Liver (tissue), 3 donors: Measurements from ENCODE around the gene ABCC2.

Experiments
- ATF3 ChIP-seq: IDR thresholded peaks from 2 replicates; pipeline ENCODE4 v1.6.1; 2016; ENCODE audit warnings: antibody characterized with exemption
- CTCF ChIP-seq: fragments of 150-350 bp; IDR thresholded peaks from 2 replicates; pipeline ENCODE4 v1.5.1; 2017; ENCODE audit warnings: improper control_type of control experiment, low read depth, low read length; ENCODE audit not compliant: missing input control
- EGR1 ChIP-seq, 2 donors: IDR thresholded peaks; 2 replicates each; pipeline ENCODE4 v1.6.1; 2016 to 2018; ENCODE audit warnings: antibody characterized with exemption in 2 of 2, low read depth in 2 of 2
- FOXA1 ChIP-seq: IDR thresholded peaks from 2 replicates; pipeline ENCODE4 v1.6.1; 2016; ENCODE audit warnings: antibody characterized with exemption
- FOXA2 ChIP-seq: IDR thresholded peaks from 2 replicates; pipeline ENCODE4 v1.6.1; 2016; ENCODE audit warnings: antibody characterized with exemption
- HNF4G ChIP-seq: IDR thresholded peaks from 2 replicates; pipeline ENCODE4 v1.6.1; 2016; ENCODE audit warnings: antibody characterized with exemption
- JUND ChIP-seq, 2 donors: IDR thresholded peaks; 2 replicates each; pipeline ENCODE4 v1.6.1; 2016; ENCODE audit warnings: antibody characterized with exemption in 2 of 2
- RAD21 ChIP-seq, 2 donors: IDR thresholded peaks; 2 replicates each; pipeline ENCODE4 v1.6.1; 2016; ENCODE audit warnings: antibody characterized with exemption in 2 of 2, mild to moderate bottlenecking in 2 of 2
- REST ChIP-seq: IDR thresholded peaks from 2 replicates; pipeline ENCODE4 v1.6.1; 2016; ENCODE audit warnings: antibody characterized with exemption, mild to moderate bottlenecking
- SP1 ChIP-seq: IDR thresholded peaks from 2 replicates; pipeline ENCODE4 v1.6.1; 2018; ENCODE audit warnings: antibody characterized with exemption, mild to moderate bottlenecking
- TAF1 ChIP-seq: conservative IDR thresholded peaks from 2 replicates; pipeline ENCODE4 v1.6.1; 2016; ENCODE audit warnings: antibody characterized with exemption, mild to moderate bottlenecking
- YY1 ChIP-seq: IDR thresholded peaks from 2 replicates; pipeline ENCODE4 v1.6.1; 2016; ENCODE audit warnings: antibody characterized with exemption, mild to moderate bottlenecking
- TF ChIP-seq, protein P1 (sequence below): IDR thresholded peaks from 2 replicates; pipeline ENCODE4 v1.6.1; 2016; ENCODE audit warnings: antibody characterized with exemption
- donor health status: healthy.
- donor health status: healthy.

DNA sequence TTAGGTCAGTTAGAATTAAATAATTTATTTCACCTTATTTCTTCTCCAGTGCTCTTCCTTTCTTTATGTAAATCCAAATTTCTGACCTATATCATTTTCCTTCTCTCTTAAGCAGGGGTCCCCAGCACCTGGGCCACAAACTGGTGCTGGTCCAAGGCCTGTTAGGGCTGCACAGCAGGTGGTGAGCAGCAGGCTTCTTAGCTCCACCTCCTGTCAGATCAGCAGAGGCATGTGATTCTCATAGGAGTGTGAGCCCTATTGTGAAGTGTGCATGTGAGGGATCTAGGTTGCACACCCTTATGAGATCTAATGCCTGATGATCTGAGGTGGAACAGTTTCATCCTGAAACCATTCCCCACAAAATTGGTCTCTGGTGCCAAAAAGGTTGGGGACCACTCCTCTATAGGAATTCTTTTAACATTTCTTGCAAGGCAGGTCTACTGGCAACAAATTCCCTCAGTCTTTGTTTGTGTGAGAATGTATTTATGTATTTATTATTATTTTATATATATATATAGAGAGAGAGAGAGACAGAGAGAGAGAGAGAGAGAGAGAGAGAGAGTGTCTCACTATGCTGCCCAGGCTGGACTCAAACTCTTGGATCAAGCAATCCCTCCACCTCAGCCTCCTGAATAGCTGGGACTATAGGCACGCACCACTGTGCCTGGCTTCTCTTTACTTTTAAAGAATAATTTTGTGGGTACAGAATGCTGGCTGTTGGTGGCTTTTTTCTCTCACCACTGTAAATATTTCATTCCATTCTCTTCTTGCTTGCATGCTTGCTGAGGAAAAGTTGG, 4.3 kb upstream of the ABCC2 start:
- TF ChIP-seq CTCF (no peak), REST (no peak), ATF3 (no peak), TAF1 (no peak), YY1 (no peak), RAD21 (IDR thresholded peaks at IDR 0.05) (peak in 1 of 2 donors; percentile 12), EGR1 (IDR thresholded peaks at IDR 0.05; ENCODE audit: low read depth in 2 of 2) (no peak), SP1 (no peak), JUND (IDR thresholded peaks at IDR 0.05) (no peak), FOXA2 (no peak), FOXA1 (no peak), HNF4G (no peak)
- TF ChIP-seq, protein P1, sequence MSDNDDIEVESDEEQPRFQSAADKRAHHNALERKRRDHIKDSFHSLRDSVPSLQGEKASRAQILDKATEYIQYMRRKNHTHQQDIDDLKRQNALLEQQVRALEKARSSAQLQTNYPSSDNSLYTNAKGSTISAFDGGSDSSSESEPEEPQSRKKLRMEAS = peak; percentile 50
